NCI-H510A treated with DMSO at 0.1 percent for 48 hours (cell line): ENCODE measurements around the gene SV2C.

Experiments
- DNase-seq: peaks from one replicate; lab custom pipeline; 2025; lab: John Stamatoyannopoulos, UW

SV2C gene

GRCh38 chr5:76383126-76383832 is 300.1 kb downstream of the SV2C start:
- DNase-seq, result no peak

GRCh38 chr5:76384189-76384588 is 301.0 kb downstream of the SV2C start:
- no peak for DNase-seq

DNA sequence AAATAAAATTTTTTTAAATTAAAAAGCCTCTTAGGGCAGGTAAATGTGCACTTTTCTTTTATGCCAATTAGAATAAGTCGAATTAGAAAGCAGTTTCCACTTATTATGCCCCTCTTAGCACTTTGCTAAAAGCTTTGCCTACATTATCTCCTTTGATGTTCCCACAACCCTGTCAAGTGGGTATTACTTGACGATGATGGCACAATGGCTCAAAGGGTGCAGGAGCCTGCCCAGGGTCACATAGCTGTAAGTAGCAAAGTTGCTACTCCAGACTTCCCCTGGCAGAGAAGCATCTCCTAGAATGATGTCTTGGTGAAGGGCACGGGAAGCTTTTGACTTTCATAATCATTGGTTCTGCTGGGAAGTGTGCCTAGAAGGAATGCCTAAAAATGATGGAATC is 301.5 kb downstream of the SV2C start:
- no peak for DNase-seq

- no peak for DNase-seq
Measured at GRCh38 chr5:76385540-76385939, 302.4 kb downstream of the SV2C start.

DNA sequence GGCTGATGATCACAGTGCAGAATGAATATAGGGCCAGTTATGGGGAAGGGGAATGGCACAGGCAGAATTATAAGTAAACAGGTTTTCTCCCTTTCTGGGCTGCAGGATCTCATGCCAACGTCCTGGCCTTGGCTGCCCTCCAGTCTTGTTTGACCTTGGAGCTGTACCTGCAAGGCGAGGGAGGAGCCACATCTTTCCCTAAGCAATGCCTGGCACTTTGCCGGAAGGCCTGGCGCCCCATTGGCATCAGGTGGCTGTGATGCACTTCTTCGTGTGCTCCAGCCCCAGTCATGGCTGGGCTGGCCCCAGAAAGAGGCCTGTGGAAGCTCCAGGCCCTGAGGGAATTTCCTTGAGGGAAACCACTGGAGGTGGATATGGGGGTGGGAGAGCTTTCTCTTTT is 303.2 kb downstream of the SV2C start:
- DNase-seq, result no peak

DNA sequence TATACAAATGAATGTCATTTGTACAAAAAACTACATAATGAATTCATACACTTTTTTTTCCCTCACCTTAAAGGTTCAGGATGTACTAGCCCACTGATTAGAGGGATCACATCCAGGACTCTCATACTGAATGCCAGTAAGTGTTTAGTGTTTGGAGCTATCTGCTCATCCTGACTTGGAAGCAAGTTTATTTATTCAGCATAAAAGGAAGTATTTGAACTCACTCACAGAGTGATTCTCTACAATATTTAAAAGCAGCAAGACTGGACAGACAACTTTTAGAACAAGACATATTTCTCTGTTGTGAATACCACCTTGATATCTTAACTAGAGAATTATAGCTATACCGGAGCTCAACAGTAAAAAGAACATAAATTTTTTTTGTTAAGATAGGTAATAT is 305.1 kb downstream of the SV2C start:
- peak; percentile 11 for DNase-seq

- DNase-seq, result no peak
Measured at GRCh38 chr5:76388791-76389512, 305.8 kb downstream of the SV2C start.

- no peak for DNase-seq
Measured at GRCh38 chr5:76389513-76390154, 306.5 kb downstream of the SV2C start.

DNA sequence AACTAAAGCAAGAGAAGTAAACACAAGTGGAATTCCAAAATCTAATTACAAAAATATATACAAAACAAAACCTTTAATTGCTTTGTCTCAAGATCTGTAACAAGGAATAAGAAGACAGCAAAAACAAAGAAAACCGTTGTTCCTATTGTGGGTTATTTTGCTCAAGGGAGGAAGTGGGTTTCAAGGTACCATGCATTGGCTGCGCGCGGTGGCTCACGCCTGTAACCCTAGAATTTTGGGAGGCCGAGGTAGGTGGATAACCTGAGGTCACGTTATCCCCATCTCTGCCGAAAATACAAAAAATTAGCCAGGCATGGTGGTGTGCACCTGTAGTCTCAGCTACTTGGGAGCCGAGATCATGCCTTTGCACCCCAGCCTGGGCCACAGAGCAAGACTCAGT is 307.8 kb downstream of the SV2C start:
- no peak for DNase-seq

- no peak for DNase-seq
Measured at GRCh38 chr5:76393035-76393680, 310.0 kb downstream of the SV2C start.

DNA sequence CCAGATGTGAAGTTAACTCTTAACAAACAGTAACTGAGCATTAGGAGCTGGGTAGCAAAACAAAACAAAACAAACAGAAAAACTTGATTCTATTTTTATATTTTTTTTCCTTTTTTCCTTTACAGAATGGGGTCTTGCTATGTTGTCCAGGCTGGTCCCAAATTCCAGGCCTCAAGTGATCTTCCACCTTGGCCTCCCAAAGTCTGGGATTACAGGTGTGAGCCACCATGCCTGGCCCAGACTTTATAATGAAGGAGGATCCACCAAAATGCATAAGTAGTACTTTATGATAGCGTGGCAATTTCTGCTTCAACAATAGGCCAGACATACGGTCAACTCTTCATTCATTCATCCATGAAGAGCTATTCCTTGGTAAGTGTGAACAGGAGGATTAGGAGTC is 314.0 kb downstream of the SV2C start:
- DNase-seq, result no peak

DNA sequence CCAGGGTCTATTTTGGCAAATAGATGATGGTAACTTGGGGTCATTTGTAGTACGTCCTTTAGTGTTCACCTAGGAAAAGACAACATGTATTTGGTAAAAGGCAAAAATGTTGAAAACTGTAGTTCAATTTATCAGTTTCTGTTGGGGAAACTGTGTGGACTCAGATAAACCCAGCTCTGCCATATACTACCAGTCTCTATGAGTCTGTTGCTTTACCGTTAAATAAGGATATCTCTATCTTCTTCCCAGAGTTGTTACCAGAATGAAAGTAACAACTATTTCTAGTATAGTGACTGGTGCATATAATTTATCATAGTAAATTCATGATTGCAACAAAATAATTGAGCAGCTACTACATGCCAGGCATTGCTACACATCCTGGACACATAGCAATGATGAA is 316.1 kb downstream of the SV2C start:
- no peak for DNase-seq

GRCh38 chr5:76400466-76400865 is 317.3 kb downstream of the SV2C start:
- no peak for DNase-seq

GRCh38 chr5:76401801-76402250 is 318.6 kb downstream of the SV2C start:
- DNase-seq, result no peak

DNA sequence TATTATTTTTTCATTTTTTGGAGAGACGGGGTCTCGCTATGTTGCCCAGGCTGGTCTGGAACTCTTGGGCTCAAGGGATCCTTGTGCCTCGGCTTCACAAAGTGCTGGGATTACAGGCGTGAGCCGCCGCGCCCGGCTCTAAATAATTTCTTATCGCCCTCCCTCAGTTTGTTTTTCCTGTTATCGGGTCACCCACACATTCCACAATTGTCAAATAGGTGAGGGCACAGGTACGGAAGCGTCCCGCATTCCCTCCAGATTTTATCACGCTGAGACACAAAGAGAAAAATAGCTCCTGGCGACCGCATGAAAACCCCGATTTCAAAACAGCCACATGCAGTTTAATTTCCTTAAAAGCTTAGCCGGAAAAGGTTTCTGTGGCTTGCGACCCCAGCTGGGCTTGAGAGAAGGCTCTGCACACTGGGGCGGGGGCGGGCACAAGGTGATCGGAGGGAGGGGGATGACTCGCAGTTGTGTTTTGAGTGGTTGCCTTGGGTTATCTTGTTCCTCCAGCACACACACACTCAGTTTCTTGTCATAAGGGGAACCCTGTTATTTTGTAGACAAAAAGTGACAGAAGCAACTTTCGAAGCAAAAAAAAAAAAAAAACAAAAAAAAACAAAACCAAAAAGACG is 319.2 kb downstream of the SV2C start:
- DNase-seq, result no peak

DNA sequence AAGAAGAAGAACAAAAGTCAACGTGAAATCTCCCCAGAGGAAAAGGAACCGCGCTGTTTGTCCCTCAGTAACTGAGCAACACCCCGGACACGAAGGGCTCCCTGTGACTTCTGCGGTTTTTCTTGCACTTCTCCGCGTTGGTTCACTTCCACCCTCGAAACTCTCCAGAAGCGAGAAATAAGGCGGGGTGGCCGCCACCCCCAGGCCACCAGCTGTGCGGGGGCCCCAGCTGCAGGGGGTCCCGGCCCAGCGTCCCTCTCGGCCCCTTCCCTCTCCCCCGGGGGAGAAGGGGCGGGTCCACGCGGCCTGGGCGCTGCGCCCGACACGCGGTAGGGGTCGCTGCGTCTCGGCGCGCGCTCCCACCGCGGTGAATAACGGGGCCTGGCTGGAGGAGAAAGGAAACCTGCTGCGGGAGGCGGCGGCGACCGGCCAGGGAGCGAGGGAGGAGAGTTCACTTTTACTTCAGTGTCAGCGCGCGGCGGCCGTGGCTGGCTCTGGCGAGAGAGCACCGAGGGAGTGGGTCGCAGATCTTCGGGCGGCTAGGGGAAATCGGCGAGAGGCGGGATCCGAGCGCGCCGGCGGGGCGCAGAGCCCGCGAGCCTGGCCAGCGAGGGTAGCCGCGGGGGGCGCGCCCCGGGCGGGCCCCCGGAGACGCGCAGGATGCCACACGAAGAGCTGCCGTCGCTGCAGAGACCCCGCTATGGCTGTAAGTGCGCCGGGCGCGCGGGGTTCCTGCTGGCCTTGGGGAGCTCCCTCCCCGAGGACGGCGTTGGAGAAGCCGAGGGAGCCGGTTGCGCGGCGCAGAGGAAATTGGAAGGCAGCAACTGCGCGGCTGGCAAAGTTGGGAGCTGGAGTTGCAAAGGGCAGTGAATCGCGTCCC is 319.9 kb downstream of the SV2C start, which contains the start of gene IQGAP2:
IQGAP2 (plus strand) TSS at position 400 of the 880 bp plus-strand sequence; CDS start at position 661, 261 bp downstream.
- peak; percentile 31 for DNase-seq
